ENCODE results near the gene SLCO2A1.

DNA sequence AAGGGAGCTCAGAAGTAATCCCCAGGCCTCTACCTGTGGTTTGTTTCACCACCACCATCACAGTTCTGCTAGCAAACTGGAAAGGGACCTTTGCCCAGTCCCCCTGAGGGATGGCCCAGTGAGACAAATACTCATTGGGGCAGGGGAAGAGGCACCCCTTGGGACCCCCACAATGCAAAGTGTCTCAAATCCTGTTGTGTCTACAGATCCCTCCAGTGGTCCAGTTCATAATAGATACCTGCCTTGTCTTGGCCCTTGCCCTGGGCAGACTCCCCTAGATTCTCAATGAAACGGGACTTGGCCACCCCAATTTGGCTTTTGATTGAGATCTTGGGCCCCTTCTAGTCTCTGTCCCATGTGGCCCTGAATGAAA, 90.3 kb downstream of the SLCO2A1 start:
- TF ChIP-seq, protein P1, sequence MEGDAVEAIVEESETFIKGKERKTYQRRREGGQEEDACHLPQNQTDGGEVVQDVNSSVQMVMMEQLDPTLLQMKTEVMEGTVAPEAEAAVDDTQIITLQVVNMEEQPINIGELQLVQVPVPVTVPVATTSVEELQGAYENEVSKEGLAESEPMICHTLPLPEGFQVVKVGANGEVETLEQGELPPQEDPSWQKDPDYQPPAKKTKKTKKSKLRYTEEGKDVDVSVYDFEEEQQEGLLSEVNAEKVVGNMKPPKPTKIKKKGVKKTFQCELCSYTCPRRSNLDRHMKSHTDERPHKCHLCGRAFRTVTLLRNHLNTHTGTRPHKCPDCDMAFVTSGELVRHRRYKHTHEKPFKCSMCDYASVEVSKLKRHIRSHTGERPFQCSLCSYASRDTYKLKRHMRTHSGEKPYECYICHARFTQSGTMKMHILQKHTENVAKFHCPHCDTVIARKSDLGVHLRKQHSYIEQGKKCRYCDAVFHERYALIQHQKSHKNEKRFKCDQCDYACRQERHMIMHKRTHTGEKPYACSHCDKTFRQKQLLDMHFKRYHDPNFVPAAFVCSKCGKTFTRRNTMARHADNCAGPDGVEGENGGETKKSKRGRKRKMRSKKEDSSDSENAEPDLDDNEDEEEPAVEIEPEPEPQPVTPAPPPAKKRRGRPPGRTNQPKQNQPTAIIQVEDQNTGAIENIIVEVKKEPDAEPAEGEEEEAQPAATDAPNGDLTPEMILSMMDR (IDR thresholded peaks at IDR 0.05 in 4 of 5, conservative IDR thresholded peaks at IDR 0.05 in 1 of 5): no peak
- no peak for TF ChIP-seq POLR2A (IDR thresholded peaks at IDR 0.05)
